OCI-LY1 (cell line): ENCODE results near the gene CCDC192.
"Not testable (repeated sequence)": the region's sequence is repeated elsewhere in the genome, so short reads cannot be mapped to it uniquely, and the experiment has no call there.

Experiments used
- CTCF ChIP-seq: fragments of 200-600 bp; sonication (generic), shearing (Covaris generic); IDR thresholded peaks from 2 replicates; pipeline ENCODE4 v1.5.1; 2017; ENCODE audit warnings: mild to moderate bottlenecking, antibody characterized with exemption, low read length, moderate library complexity, mixed read lengths
- EZH2 ChIP-seq: fragments of 200-600 bp; sonication (generic), shearing (Covaris generic); IDR thresholded peaks from 2 replicates; pipeline ENCODE4 v1.8.0; 2017; ENCODE audit warnings: borderline replicate concordance, mixed run types, mild to moderate bottlenecking, antibody characterized with exemption, low read length, moderate library complexity, mixed read lengths

GRCh38 chr5:127782450-127782849 lies 79.3 kb downstream of the CCDC192 start:
- TF ChIP-seq EZH2, CTCF: not testable (repeated sequence)
